ENCODE results near the gene DACT2. TPM values are rescaled to one million over a fixed set of nuclear protein-coding genes. Genes with fewer than 3 reads are reported as not detected.

Gene DACT2
- total RNA-seq, 1 donor: not detected

DNA sequence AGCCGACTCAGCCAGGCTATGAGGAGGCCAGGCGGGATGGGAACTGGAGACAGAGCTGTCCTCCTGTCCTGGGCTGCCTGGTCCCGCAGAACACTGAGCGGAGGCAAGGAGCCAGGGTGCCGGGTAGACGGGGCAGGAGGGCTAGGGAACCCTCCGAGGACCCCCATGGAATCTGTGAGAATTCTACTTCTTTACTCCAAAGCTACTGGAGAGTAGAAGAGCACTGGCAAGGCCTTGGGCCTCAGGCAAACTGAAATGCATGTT lies 14.9 kb downstream of the DACT2 start:
- Histone ChIP-seq H3K27me3 (ENCODE audit: insufficient read depth, low read length) (no peaks in the 10 kb centered on the region), H3K4me1 (ENCODE audit: insufficient read depth, low read length) (no peaks in the 10 kb centered on the region), H3K27ac (ENCODE audit: low read depth, low read length) (no peak overlapping the region), H3K36me3 (ENCODE audit: insufficient read depth, low read length) (no peaks in the 10 kb centered on the region), H4K20me1 (ENCODE audit: insufficient read depth, low read length) (no peaks in the 10 kb centered on the region), H3K79me2 (ENCODE audit: insufficient read depth, low read length) (no peaks in the 10 kb centered on the region), H3K9me3 (ENCODE audit: low read depth, low read length) (no peaks in the 10 kb centered on the region), H2AFZ (ENCODE audit: low read length) (no peak overlapping the region), H3K4me3 (ENCODE audit: insufficient read depth, low read length) (no peak overlapping the region), H3K4me2 (ENCODE audit: insufficient read depth, low read length) (no peak overlapping the region)
- DNase-seq (ENCODE audit: insufficient read length, low spot score, missing footprints): peak; percentile 42
- TF ChIP-seq, protein P1, sequence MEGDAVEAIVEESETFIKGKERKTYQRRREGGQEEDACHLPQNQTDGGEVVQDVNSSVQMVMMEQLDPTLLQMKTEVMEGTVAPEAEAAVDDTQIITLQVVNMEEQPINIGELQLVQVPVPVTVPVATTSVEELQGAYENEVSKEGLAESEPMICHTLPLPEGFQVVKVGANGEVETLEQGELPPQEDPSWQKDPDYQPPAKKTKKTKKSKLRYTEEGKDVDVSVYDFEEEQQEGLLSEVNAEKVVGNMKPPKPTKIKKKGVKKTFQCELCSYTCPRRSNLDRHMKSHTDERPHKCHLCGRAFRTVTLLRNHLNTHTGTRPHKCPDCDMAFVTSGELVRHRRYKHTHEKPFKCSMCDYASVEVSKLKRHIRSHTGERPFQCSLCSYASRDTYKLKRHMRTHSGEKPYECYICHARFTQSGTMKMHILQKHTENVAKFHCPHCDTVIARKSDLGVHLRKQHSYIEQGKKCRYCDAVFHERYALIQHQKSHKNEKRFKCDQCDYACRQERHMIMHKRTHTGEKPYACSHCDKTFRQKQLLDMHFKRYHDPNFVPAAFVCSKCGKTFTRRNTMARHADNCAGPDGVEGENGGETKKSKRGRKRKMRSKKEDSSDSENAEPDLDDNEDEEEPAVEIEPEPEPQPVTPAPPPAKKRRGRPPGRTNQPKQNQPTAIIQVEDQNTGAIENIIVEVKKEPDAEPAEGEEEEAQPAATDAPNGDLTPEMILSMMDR (IDR thresholded peaks at IDR 0.05; ENCODE audit: extremely low read depth, low read depth, low read length): no peak

DNA sequence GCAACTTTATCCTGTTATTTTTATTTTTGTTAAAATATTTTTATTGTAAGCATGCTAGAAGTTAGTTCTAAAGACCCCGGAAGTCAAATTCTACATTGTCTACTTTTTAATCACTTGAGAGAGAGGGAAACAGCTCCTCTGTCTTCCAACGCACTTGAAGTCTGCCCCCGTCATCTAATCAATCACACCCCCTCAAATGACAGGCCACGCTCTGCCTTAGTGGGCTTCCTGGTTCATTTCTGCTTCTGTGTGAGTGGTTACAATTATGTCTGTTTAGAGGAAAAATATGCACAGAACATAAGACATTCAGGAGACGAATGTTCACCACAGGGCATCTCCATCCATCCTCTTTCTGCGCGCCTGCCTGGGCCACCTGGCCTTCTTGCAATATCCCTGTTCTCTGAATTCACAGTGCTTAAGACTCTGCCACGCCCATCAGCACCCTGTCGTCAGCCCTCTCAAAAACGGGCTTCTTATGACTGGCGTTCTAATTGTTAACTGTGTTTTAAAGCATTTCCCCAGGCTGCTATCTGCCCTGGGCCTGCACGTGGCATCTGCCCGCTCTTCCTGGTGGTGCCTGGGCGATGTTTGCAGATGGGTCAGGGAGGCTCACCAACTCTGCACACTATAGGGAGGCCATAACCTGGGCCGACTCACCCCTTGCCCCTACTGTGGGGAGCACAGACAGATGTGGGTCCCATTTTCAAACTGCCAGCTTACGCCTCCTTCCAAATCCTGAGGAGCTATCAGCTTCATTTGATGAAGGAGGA lies 15.4 kb downstream of the DACT2 start:
- Histone ChIP-seq H3K27ac (ENCODE audit: low read depth, low read length) (no peak overlapping the region), H2AFZ (ENCODE audit: low read length) (no peak overlapping the region)
- TF ChIP-seq, protein P1 (IDR thresholded peaks at IDR 0.05; ENCODE audit: extremely low read depth, low read depth, low read length): no peak

DNA sequence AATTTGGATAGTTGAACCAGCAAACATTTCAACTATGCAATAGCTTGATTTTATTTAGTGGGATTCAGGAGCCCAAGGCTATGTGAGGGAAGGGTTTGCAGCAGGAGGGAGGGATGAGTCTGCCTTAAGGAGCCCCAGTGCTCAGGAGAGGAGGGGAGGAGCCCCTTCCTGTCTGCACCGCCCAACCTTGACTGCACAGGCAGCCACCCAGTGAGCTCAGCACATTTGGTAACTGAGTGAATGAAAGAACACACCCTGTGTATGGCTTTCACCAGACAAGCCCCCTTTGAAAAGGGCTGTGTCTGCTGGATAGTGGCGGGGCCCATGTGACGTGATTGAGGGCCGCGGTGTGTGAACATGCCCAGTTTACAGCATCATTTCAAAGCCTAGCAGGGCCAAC lies 17.0 kb downstream of the DACT2 start:
- Histone ChIP-seq H3K4me1 (ENCODE audit: insufficient read depth, low read length) (no peaks in the 10 kb centered on the region), H2AFZ (ENCODE audit: low read length) (no peak overlapping the region), H3K27me3 (ENCODE audit: insufficient read depth, low read length) (no peaks in the 10 kb centered on the region), H3K36me3 (ENCODE audit: insufficient read depth, low read length) (no peaks in the 10 kb centered on the region), H4K20me1 (ENCODE audit: insufficient read depth, low read length) (no peaks in the 10 kb centered on the region), H3K9me3 (ENCODE audit: low read depth, low read length) (no peaks in the 10 kb centered on the region), H3K79me2 (ENCODE audit: insufficient read depth, low read length) (no peaks in the 10 kb centered on the region), H3K27ac (ENCODE audit: low read depth, low read length) (no peak overlapping the region), H3K4me3 (ENCODE audit: insufficient read depth, low read length) (no peak overlapping the region), H3K4me2 (ENCODE audit: insufficient read depth, low read length) (no peak overlapping the region)
- TF ChIP-seq, protein P1 (IDR thresholded peaks at IDR 0.05; ENCODE audit: extremely low read depth, low read depth, low read length): no peak
- no peak for DNase-seq (ENCODE audit: insufficient read length, low spot score, missing footprints)

More for the DNA sequence above, 15.4 kb downstream of the DACT2 start:
- no peaks in the 10 kb centered on the region for H3K79me2 ChIP-seq (ENCODE audit: insufficient read depth, low read length)
- H3K4me2 ChIP-seq (ENCODE audit: insufficient read depth, low read length): no peak overlapping the region
- no peaks in the 10 kb centered on the region for H3K36me3 ChIP-seq (ENCODE audit: insufficient read depth, low read length)
- DNase-seq (ENCODE audit: insufficient read length, low spot score, missing footprints): peak; percentile 44
- H3K27me3 ChIP-seq (ENCODE audit: insufficient read depth, low read length): no peaks in the 10 kb centered on the region
- no peaks in the 10 kb centered on the region for H3K9me3 ChIP-seq (ENCODE audit: low read depth, low read length)
- H3K4me3 ChIP-seq (ENCODE audit: insufficient read depth, low read length): no peak overlapping the region
- H4K20me1 ChIP-seq (ENCODE audit: insufficient read depth, low read length): no peaks in the 10 kb centered on the region
- no peaks in the 10 kb centered on the region for H3K4me1 ChIP-seq (ENCODE audit: insufficient read depth, low read length)

DNA sequence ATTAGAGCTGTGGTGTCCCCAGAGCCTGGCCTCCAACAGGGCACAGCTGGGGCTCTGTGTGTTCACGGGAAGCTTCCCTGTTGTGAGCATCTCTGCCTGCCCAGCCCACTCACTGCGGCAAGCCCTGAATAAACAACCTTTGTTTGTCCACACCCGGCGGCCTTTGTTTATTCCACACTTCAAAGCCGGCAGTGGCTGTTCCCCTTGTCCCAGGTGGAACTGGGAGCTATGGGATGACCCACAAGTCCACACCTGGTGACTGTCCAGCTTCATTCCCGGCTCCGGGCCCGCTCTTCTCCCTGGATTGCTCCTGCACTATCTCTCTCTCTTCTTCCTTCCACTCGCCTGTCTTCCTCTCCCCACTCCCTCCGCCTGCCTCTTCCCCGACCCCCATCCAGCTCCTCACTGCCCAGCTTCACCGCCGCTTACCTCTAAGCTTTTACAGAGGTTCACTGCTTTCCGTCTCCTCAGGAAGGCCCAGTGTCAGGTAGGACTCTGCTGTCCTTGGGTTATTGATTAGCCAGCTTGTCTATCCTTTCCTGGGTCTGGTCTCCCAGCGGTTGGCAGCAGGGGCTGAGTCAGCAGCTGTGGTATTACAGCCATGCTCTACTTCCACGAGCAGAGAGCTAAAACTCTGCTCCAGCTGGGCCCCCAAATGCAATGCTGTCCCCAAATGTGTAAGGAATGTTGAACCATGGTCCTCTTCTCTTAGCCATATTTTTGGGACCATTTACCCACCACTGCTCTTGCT lies 17.8 kb downstream of the DACT2 start:
- Histone ChIP-seq H3K27me3 (ENCODE audit: insufficient read depth, low read length) (no peaks in the 10 kb centered on the region), H4K20me1 (ENCODE audit: insufficient read depth, low read length) (no peaks in the 10 kb centered on the region), H3K4me1 (ENCODE audit: insufficient read depth, low read length) (no peaks in the 10 kb centered on the region), H2AFZ (ENCODE audit: low read length) (no peak overlapping the region), H3K4me3 (ENCODE audit: insufficient read depth, low read length) (no peak overlapping the region), H3K36me3 (ENCODE audit: insufficient read depth, low read length) (no peaks in the 10 kb centered on the region), H3K4me2 (ENCODE audit: insufficient read depth, low read length) (no peak overlapping the region), H3K79me2 (ENCODE audit: insufficient read depth, low read length) (no peaks in the 10 kb centered on the region), H3K27ac (ENCODE audit: low read depth, low read length) (no peak overlapping the region), H3K9me3 (ENCODE audit: low read depth, low read length) (no peaks in the 10 kb centered on the region)
- peak; percentile 76 for DNase-seq (ENCODE audit: insufficient read length, low spot score, missing footprints)
- TF ChIP-seq, protein P1 (IDR thresholded peaks at IDR 0.05; ENCODE audit: extremely low read depth, low read depth, low read length): no peak

All from osteoblast (primary cell).